HG03558 (cell line): ENCODE data around the gene ABAT.

Experiments used
- ATAC-seq: cut with Tn5 transposase; IDR thresholded peaks from one replicate; pipeline ENCODE4 v1.9.1; 2021; ENCODE audit warnings: moderate number of reproducible peaks; ENCODE audit not compliant: unreplicated experiment; ENCODE audit errors: extremely low read depth

ABAT gene

DNA sequence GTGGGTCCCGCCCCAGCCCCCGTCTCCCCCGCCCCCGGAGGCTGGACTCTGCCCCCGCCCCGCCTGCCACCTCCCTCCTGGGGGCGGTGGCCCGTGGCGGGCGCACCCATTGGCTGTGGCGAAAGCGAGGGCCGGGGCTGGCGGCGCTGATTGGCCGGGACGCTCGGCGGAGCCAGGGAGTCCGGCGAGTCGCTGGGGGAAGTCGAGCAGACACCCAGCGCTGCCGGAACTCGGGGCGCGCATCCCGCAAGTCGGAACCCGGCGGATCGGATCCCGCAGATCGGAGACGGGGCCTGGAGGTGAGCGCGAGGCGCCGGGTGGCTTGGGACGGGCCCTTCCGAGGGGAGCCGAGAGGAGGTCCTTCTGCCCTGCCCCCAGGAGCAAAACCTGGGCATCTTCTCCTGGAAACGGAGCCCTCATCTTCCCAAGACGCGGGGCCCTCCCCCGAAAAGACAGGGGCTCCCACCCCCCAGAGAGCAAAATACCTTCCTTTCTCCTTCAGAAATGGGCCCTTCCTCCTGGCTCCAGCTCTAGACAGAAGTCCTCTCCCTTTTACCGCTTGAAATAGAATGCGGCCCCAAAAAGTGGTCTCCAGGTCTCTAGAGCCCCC lies at the start of gene ABAT:
Gene ABAT, plus strand, starts transcription at position 205 of the 610 bp plus-strand sequence. CDS start 61,123 bp downstream, outside the sequence.
- ATAC-seq = peak; percentile 96

DNA sequence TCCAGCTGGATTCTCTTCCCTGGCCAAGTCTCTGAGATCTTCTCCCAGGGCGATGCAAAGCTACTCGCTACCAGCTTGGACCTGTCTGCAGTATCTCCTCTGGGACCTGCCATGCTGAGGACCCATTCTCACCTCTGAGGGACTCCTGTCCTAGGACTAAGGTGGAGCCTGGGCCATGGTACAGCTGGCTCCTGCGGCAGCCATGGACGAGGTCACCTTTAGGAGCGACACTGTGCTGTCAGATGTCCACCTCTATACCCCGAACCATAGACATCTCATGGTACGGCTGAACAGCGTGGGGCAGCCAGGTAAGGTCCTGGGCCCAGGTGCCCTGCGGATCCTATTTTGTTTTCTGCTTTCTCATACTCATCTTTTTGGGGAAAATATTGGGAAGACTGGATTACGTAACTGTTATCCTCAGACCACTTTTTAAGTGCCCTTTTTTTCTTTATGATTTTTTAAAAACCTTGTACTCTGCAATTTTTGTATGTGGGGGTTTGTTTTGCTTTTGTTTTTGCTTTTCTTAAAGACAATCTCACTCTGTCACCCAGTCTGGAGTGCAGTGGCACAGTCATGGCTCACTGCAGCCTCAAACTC lies 48.8 kb upstream of the ABAT start:
- no peak for ATAC-seq

DNA sequence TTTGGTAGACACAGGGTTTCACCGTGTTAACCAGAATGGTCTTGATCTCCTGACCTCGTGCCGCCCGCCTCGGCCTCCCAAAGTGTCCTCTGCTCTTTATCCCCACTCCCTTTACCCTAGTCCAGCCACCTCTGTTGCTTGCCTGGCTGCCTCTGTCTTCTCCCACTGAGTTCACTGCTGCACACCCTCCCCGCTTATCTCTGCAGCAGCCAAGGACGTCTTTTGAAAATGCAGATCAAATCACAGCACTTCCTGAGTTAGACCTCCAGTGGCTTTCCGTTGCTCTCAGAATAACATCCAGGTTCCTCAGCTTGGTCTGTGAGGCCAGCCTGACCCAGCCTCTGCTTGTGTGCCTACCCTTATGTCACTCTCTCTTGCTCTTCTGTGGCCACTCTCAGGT lies 47.5 kb upstream of the ABAT start:
- no peak for ATAC-seq

DNA sequence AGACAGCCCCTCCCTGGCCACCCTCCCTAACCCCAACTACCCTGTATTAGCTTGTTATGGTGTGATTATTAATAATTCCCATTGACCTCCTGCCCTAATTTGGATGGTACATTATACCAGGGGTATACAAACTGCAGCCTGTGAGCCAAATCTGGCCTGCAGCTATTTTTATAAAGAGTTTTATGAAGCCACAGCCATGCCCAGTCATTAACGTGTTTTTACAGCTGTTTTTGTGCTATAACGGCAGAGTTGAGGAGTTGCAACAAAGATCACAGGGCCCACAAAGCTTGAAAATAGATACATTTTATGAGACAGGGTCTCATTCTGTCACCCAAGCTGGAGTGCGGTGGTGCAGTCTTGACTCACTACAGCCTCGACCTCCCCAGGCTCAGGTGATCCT lies 47.0 kb upstream of the ABAT start:
- ATAC-seq = no peak

DNA sequence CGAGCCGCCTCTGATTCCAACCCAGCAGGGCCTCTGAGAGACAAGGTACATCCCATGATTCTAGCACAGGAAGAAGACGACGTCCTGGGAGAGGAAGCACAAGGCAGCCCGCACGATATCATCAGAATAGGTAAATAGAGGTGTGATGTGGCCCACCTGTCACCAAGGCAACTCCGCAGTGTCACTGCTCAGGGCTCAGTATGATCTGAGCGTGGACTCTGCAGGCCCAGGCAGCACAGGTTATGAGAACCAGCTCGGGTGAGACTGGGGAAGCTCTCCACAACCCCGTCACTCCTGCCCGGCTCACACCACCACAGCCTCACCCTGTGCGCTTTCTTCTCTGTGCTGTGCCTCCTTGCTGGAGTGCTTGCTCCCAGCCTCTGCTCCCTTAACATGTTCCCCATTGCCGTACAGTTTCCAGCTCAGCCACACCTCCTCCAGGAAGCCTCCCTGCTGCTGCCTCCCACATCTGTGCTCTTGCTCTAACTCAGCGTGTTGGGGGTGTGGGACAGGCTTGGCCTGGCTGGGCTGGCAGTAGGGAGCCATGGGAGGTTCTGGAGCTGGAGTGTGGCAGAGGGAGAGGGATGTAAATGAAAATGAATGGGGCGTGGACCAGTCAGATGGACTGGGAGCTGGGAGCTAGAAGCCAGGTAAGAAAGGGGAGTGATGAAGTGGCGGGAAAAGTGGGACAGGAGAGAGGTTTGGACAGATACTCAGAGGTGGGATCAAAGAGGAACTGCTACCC lies 45.3 kb upstream of the ABAT start:
- ATAC-seq = no peak

DNA sequence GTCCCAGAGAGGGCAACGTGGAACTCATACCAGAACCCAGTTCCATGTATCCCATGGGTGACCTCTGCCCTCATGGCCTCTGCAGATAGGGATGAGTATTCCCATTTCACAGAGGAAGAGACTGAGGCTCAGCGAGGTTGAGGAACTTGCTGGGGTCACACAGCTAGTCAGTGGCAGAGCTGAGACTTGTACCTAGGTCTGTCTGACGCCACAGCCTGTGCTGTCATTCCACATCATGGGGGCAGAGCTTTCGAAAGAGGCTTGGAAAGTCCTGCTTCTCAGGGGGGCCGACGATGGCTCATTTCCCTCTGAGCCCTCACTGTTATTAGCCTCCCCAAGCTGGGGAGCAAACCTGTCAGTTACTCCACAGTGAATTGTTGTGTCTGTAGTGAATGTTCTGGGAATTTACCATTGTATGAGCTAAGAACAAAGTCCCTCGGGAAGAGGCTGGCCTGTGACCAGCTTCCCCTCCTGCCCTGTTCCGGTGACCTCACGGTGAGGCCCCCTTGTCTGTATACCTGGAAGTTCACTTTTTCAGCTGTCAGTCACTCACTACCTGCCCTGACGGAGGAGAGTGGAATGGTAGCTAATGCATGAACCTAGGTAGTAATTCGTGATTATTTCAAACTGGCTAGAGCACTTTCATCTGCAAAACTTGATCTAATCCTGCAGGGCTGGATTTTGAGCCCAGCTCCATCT lies 44.0 kb upstream of the ABAT start:
- ATAC-seq = no peak

DNA sequence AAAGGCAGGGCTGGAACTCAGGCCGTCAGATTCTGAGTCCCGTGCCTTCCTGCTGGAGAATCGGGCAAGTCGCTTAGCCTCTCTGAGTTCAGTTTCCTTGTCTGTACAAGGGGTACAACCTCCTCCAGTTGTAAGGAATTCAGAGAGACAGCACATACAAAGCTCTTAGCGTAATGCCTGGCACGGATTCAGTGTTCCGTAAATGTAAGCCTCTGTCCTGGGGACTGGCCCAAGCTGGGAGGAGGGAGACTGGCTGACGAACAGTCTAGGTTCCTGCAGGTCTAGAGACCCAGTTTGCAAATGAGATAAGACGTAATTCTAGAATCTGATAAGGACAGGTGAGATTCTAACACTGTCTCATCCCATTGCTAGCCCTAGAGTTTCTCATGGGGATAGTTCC lies 43.0 kb upstream of the ABAT start:
- no peak for ATAC-seq

DNA sequence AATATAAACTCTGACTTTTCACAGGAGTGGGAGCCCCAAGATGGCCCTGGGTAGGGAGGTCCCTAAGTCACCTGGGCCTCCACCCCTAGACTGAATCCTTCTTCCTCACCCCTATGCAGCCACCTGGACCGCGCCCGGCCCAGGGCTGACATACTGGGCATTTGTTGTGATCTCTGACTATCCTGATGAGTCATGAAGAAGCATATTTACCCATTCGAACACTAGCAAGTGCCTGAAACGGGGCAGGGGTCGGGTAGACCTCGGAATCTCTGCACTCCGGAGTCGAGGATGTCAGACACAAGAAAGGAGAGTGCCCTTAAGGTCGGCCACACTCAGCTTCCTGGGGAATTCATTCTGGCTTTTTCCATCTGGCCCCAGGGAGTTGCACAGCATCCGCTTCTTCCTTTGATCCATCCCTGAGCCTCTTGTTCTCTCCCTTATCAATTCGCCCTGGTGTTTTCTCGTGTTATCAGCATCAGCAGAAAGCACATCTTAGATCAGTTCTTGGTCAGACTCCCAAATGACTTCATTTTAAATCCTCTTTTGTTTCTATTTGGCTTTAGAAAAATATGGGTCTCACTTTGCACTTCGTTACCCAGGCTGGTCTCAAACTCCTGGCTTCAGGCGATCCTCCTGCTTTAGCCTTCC lies 42.5 kb upstream of the ABAT start:
- ATAC-seq = no peak

DNA sequence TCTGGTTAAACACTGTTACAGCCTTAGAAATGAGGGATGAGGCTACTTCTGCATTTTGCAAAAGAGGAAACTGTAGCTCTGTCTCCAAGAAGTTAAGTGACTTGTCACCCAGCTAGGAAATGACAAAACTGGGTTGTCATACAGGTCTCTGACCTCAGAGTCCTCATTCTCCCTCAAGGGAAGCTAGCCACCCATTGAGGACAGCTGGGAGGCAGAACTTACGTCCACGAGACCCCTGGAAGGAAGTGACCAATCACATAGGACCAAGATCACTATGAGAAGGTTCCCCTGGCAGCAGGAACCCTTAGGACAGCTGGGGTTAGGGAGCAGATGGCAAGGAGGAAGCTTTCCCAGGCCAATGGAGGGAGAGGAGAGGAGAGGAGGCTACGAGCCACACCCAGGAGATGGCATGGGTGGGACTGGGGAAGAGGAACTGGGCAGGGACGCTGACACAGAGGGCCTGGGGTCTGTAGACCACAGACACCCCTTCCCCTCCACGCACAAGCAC lies 41.7 kb upstream of the ABAT start:
- ATAC-seq = no peak

DNA sequence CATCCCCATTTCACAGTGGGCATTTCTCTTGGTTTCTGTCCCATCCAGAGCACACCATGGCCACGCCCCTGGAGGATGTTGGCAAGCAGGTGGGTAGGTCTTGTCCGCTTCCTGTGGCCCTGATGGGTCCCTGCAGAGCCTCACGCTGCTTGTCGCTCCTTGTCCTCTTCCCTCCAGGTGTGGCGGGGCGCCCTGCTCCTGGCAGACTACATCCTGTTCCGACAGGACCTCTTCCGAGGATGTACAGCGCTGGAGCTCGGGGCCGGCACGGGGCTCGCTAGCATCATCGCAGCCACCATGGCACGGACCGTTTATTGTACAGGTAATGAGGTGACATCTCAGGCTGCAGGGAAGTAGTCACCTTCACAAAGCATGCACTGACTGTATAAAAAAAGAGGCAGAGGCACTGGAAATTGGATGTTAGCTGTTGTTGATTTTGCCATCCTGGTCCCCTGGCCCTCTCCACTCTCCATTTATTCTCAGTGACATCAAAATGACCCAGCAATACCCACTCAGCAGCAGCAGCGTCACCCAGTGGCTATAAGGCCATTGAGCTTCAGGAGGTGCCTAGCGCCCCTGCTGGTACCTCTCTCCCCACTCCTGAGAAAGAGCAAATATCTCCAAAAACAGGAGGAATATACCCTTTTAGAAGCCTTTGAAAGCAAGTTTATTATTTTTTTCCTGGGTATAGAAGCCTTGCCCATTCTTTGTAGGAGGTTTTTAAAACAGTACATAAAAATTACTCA lies 39.3 kb upstream of the ABAT start:
- ATAC-seq = no peak

DNA sequence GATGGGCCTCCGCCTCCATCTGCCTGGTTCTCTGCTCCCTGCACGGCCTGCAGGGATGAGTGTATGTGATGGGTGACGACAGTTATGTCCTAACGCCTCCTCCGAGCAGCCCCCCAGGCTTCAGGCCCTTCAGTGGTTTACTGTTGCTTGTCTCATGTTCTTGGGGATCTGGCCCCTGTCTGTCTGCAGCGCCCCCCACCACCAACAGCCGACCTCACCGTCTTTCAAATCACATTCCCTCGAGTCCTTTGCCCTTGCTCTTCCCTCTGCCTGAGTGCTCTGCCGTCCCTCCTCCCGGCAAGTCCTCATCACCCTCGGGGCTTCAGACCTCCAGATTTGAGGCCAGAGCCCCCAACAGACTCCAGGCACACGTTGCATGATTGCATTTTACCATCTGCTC lies 34.7 kb upstream of the ABAT start:
- no peak for ATAC-seq

DNA sequence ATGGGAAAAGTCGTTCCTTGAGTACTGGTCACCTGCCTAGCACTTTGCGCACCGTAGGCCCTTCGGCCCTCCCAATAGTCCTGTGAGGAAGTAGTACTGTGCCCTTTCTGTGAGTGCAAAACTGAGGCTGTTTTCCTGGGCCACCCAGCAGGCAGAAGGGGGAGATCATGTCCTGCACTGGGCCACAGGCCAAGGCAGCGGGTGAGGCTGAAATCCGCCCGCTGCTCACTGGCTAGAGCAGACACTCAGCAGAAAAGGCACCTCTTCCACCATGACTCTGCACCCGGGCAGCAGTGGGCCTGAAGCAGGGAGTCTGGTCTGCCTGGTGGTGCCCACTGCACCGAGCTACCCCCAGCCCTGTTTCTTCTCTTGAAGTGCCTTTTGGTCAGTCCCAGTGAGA lies 32.7 kb upstream of the ABAT start:
- ATAC-seq = no peak

DNA sequence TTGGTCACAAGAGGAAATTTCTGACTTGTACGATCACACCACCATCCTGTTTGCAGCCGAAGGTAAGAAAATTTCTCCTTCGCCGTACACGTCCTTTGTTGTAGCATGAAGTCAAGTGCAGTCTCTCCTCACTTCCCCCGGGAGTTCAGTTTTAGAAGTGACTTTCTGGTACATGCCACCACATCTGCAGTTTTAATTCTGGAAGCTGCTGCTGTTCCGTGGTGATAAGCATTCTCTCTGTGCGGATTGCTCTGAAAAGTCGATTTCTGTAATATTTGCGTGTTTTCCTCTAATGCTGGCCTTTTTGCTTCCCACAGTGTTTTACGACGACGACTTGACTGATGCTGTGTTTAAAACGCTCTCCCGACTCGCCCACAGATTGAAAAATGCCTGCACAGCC lies 32.3 kb upstream of the ABAT start:
- ATAC-seq = no peak

DNA sequence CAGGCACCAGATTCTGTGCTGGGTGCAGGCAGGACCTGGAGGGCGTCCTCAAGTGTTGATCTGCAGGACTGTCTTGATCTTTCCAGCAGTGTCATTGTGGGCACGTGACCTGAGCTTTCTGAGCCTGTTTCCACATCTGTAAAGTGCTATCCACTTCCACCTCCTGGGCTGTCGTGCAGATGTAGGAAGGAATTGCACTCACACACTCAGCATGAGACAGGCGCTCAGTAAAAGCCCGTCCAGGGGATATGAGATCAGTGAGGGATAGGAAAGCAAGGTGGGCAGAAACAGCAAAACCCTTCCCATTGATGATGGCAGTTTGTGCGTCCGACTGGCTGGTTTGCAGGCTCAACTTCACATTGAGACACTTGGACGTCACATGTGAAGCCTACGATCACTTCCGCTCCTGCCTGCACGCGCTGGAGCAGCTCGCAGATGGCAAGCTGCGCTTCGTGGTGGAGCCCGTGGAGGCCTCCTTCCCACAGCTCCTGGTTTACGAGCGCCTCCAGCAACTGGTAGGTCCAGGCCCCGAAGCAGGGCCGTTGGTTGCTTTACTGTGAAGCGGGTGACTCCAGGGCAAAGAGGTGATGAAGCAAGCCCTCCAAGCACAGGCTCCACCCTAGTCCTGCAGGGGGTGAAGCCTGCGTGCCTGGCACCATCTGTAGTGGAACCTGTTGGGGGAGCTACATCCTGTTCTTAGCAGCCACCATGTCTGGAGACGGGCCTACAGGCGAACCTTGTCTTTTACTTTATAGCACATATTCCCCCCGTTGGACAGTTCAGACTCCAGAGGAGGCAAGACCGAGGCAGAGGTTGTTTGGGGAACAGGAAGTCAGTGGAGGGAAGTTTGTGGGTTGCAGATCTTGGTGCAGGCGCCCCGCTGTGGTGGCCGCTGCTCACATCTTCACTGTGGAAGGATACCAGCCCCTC lies 29.9 kb upstream of the ABAT start:
- ATAC-seq = no peak

DNA sequence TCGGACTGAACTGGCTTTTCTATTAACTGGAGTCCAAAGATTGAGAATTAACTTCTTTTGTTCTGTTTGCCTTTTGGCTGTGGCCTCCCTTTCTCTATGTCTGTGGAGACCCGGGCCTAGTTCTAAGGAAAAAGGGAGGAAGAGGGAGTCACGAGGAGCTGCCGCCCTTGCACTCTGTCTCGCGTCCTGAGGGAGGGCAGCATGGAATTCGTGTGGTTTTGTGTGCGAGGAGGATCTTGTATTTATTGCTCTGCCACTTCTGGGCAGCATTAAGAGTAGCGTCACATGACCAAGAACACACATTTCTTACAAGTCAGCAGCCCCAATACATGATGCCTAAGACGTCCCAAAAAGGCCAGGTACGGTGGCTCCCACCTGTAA lies 29.3 kb upstream of the ABAT start:
- ATAC-seq = no peak

DNA sequence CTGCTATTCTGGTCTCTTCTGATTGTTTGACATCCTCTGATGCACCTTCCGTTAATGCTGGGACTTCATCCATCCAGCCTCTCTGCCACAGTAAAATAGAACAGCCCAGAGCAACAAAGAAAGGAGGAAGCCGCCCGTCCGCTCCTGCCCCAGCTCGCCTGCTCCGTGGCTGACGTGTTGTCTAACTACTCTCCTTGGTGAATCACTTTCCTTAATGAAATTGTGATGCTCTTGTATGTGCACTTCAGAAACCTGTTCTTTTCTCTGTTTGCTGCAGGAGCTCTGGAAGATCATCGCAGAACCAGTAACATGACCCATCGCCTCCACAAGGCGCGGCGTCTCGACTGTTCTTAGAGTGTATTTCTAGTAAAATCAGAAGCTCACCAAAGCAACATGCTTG lies 28.6 kb upstream of the ABAT start:
- ATAC-seq = no peak

DNA sequence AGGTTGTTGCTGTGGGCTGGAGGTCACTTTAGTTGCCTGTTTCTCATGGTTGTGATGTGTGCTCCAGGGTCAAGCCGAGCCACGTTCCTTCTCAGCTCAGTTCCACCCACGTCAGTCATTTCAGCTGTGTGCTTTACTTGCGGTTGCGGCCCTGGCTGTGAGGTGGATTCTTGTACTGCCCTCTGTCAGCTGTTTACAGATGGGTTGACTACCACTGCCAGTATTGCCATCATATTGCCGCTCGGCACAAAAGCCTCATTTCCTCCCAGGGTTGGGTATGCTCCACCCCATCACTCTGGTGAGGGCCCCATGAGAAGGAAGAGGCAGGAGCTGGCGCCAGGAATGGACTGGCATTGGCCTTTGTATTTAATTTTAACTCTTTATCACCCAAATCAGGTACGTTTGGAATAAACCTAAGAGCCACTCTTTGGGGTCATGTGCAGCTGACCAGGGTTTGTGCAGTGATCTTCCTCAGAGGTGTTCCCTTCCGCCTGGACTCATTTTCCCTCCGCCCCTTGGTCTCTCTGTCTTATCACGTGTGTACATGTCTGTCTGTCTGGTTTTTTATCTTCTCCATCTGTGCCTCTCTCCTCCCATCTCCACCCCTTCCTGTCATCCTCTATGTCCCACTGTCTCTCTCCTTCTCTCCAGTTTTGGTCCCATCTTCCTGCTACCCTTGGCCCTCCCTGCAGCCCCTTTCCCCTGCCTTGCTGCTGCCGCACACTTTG lies 27.9 kb upstream of the ABAT start:
- no peak for ATAC-seq

DNA sequence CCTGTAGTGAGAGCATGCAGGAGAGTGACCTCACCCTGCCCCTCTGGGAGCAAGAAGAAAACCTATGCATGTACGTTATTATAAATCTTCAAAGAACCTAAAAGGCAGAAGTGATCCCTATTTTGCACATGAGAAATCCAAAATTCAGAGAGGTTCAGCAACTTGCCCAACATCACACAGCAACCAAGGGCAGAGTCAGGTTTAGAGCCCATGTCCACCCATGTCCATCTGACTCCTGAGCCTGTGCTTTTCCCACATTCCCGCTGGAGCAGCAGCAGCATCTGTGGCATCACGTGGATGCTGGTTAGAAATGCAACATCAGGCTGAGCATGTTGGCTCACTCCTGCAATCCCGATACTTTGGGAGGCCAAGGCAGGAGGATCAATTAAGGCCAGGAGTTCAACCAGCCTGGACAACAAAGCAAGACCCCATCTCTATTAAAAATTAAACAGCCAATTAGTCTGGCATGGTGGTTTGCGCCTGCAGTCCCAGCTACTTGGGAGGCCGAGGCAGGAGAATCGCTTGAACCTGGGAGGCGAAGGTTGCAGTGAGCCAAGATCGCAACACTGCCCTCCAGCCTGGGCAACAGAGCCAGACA lies 26.6 kb upstream of the ABAT start:
- ATAC-seq = no peak
